SHP77 (cell line): ENCODE data around the gene ABCG4.
"Not testable (repeated sequence)": the region's sequence is repeated elsewhere in the genome, so short reads cannot be mapped to it uniquely, and the experiment has no call there.

Experiments used
- DNase-seq, 2 experiments: peaks; one replicate each; lab custom pipeline; 2025; lab: John Stamatoyannopoulos, UW

ABCG4 gene

GRCh38 chr11:119184399-119184798 lies 35.5 kb downstream of the ABCG4 start:
- DNase-seq, result not testable (repeated sequence)

GRCh38 chr11:119185981-119186634 lies 37.3 kb downstream of the ABCG4 start:
- DNase-seq, result no peak

- DNase-seq, result no peak
These were observed 38.5 kb downstream of the ABCG4 start for GRCh38 chr11:119187123-119187892.

- DNase-seq, result no peak
These were observed 39.2 kb downstream of the ABCG4 start for GRCh38 chr11:119188067-119188466.

- DNase-seq, result no peak
These were observed 40.0 kb downstream of the ABCG4 start for GRCh38 chr11:119188887-119189286.

GRCh38 chr11:119189393-119189792 lies 40.5 kb downstream of the ABCG4 start:
- no peak for DNase-seq

GRCh38 chr11:119190531-119190930 lies 41.7 kb downstream of the ABCG4 start:
- no peak for DNase-seq

GRCh38 chr11:119191265-119191664 lies 42.4 kb downstream of the ABCG4 start:
- DNase-seq, result peak in 1 of 2 experiments; percentile 16

- no peak for DNase-seq
These were observed 43.3 kb downstream of the ABCG4 start for GRCh38 chr11:119192111-119192510.

- DNase-seq, result no peak
These were observed 44.1 kb downstream of the ABCG4 start for GRCh38 chr11:119193001-119193400.

GRCh38 chr11:119193626-119194025 lies 44.8 kb downstream of the ABCG4 start:
- DNase-seq, result no peak

- DNase-seq, result no peak
These were observed 46.1 kb downstream of the ABCG4 start for GRCh38 chr11:119194811-119195440.

GRCh38 chr11:119195680-119196079 lies 46.8 kb downstream of the ABCG4 start:
- DNase-seq, result peak in 1 of 2 experiments; percentile 52

GRCh38 chr11:119196833-119197483 lies 48.1 kb downstream of the ABCG4 start:
- DNase-seq, result peak; percentile 76 to 79

GRCh38 chr11:119198925-119199324 lies 50.1 kb downstream of the ABCG4 start:
- DNase-seq, result no peak

- not testable (repeated sequence) for DNase-seq
These were observed 52.4 kb downstream of the ABCG4 start for GRCh38 chr11:119201236-119201635.

GRCh38 chr11:119202554-119202953 lies 53.7 kb downstream of the ABCG4 start:
- no peak for DNase-seq

GRCh38 chr11:119204066-119204465 lies 55.2 kb downstream of the ABCG4 start:
- no peak for DNase-seq

- DNase-seq, result no peak
These were observed 56.2 kb downstream of the ABCG4 start for GRCh38 chr11:119205080-119205479.

GRCh38 chr11:119205574-119206510 lies 57.0 kb downstream of the ABCG4 start, which contains the start of gene CBL:
Gene CBL (plus strand): TSS chr11:119206339. CDS start chr11:119206418, 79 bp downstream.
- DNase-seq, result peak; percentile 85 to 87
